Stimulated activated effector memory CD8-positive, alpha-beta T cell treated with anti-CD3 and anti-CD28 coated beads, Interleukin-12 subunit alpha, Interleukin-12 subunit beta, amount 100 ng/mL, for 72 hours (primary cell): ENCODE results near the gene MYRIP.

Source experiments
- ATAC-seq: fragments of 150-1000 bp; cut with Tn5 transposase; 2 replicates; pipeline ENCODE4 v1.10.0; 2021
- DNase-seq, 2 donors: peaks; one replicate each; pipeline ENCODE4 v3.0.0; 2021 to 2022; ENCODE audit warnings: low spot score in 2 of 2
- H3K27ac Mint-ChIP-seq: one replicate; pipeline ENCODE4 v1.8.0; 2022; ENCODE audit warnings: mild to moderate bottlenecking, mixed read lengths
- H3K36me3 Mint-ChIP-seq: one replicate; pipeline ENCODE4 v1.8.0; 2022; ENCODE audit warnings: mild to moderate bottlenecking, mixed read lengths
- H3K4me1 Mint-ChIP-seq: one replicate; pipeline ENCODE4 v1.8.0; 2022; ENCODE audit warnings: mixed read lengths
- H3K4me3 Mint-ChIP-seq: one replicate; pipeline ENCODE4 v1.8.0; 2022; ENCODE audit warnings: mild to moderate bottlenecking, mixed read lengths
- H3K9me3 Mint-ChIP-seq: one replicate; pipeline ENCODE4 v1.8.0; 2022; ENCODE audit warnings: mixed read lengths

MYRIP gene

GRCh38 chr3:39961230-39961629 is 151.8 kb downstream of the MYRIP start:
- H3K27ac Mint-ChIP-seq, result no peak overlapping the region
- no peaks in the 10 kb centered on the region for H3K4me1 Mint-ChIP-seq
- no peaks in the 10 kb centered on the region for H3K36me3 Mint-ChIP-seq
- DNase-seq (no peak), ATAC-seq (no peak)
- H3K4me3 Mint-ChIP-seq, result no peak overlapping the region
- H3K9me3 Mint-ChIP-seq, result peaks cover 4% of the 10 kb centered on the region

- DNase-seq (no peak), ATAC-seq (no peak)
- Mint-ChIP-seq H3K4me3 (no peak overlapping the region), H3K36me3 (no peaks in the 10 kb centered on the region), H3K9me3 (no peaks in the 10 kb centered on the region), H3K4me1 (no peaks in the 10 kb centered on the region), H3K27ac (no peak overlapping the region)
Measured at GRCh38 chr3:39962581-39962980, 153.2 kb downstream of the MYRIP start.

- DNase-seq (no peak), ATAC-seq (no peak)
- no peak overlapping the region for H3K4me3 Mint-ChIP-seq
- H3K4me1 Mint-ChIP-seq, result no peaks in the 10 kb centered on the region
- no peaks in the 10 kb centered on the region for H3K36me3 Mint-ChIP-seq
- no peak overlapping the region for H3K27ac Mint-ChIP-seq
- no peaks in the 10 kb centered on the region for H3K9me3 Mint-ChIP-seq
Measured at GRCh38 chr3:39965461-39965860, 156.1 kb downstream of the MYRIP start.

- no peaks in the 10 kb centered on the region for H3K4me1 Mint-ChIP-seq
- no peaks in the 10 kb centered on the region for H3K9me3 Mint-ChIP-seq
- H3K27ac Mint-ChIP-seq, result no peak overlapping the region
- ATAC-seq (no peak), DNase-seq (no peak)
- H3K36me3 Mint-ChIP-seq, result no peaks in the 10 kb centered on the region
- no peak overlapping the region for H3K4me3 Mint-ChIP-seq
Measured at GRCh38 chr3:39965997-39966396, 156.6 kb downstream of the MYRIP start.

GRCh38 chr3:39970982-39971381 is 161.6 kb downstream of the MYRIP start:
- H3K9me3 Mint-ChIP-seq, result no peaks in the 10 kb centered on the region
- ATAC-seq (no peak), DNase-seq (no peak)
- H3K27ac Mint-ChIP-seq, result no peak overlapping the region
- H3K36me3 Mint-ChIP-seq, result no peaks in the 10 kb centered on the region
- no peak overlapping the region for H3K4me3 Mint-ChIP-seq
- H3K4me1 Mint-ChIP-seq, result no peaks in the 10 kb centered on the region

- ATAC-seq, result no peak
- Mint-ChIP-seq H3K27ac (no peak overlapping the region), H3K4me1 (no peaks in the 10 kb centered on the region), H3K4me3 (no peak overlapping the region), H3K36me3 (no peaks in the 10 kb centered on the region), H3K9me3 (no peaks in the 10 kb centered on the region)
- no peak for DNase-seq
Measured at GRCh38 chr3:39971559-39972031, 162.2 kb downstream of the MYRIP start.

GRCh38 chr3:39972508-39972907 is 163.1 kb downstream of the MYRIP start:
- DNase-seq (no peak), ATAC-seq (no peak)
- Mint-ChIP-seq H3K36me3 (no peaks in the 10 kb centered on the region), H3K4me1 (no peaks in the 10 kb centered on the region), H3K27ac (no peak overlapping the region), H3K4me3 (no peak overlapping the region), H3K9me3 (no peaks in the 10 kb centered on the region)

GRCh38 chr3:39977058-39977794 is 167.8 kb downstream of the MYRIP start:
- no peaks in the 10 kb centered on the region for H3K4me1 Mint-ChIP-seq
- H3K27ac Mint-ChIP-seq, result no peak overlapping the region
- no peak for ATAC-seq
- no peak overlapping the region for H3K4me3 Mint-ChIP-seq
- no peaks in the 10 kb centered on the region for H3K9me3 Mint-ChIP-seq
- H3K36me3 Mint-ChIP-seq, result no peaks in the 10 kb centered on the region
- DNase-seq, result no peak

- no peak for ATAC-seq
- DNase-seq, result no peak
- Mint-ChIP-seq H3K9me3 (no peaks in the 10 kb centered on the region), H3K4me1 (no peaks in the 10 kb centered on the region), H3K4me3 (no peak overlapping the region), H3K27ac (no peak overlapping the region), H3K36me3 (no peaks in the 10 kb centered on the region)
Measured at GRCh38 chr3:39978308-39978707, 168.9 kb downstream of the MYRIP start.

GRCh38 chr3:39980058-39980457 is 170.6 kb downstream of the MYRIP start:
- DNase-seq (no peak), ATAC-seq (no peak)
- Mint-ChIP-seq H3K4me3 (no peak overlapping the region), H3K36me3 (no peaks in the 10 kb centered on the region), H3K4me1 (no peaks in the 10 kb centered on the region), H3K9me3 (no peaks in the 10 kb centered on the region), H3K27ac (no peak overlapping the region)

GRCh38 chr3:39980781-39981180 is 171.4 kb downstream of the MYRIP start:
- Mint-ChIP-seq H3K36me3 (no peaks in the 10 kb centered on the region), H3K9me3 (no peaks in the 10 kb centered on the region), H3K27ac (no peak overlapping the region), H3K4me3 (no peak overlapping the region), H3K4me1 (no peaks in the 10 kb centered on the region)
- ATAC-seq (no peak), DNase-seq (no peak)

- Mint-ChIP-seq H3K9me3 (peaks cover 2% of the 10 kb centered on the region), H3K4me3 (no peak overlapping the region), H3K4me1 (no peaks in the 10 kb centered on the region), H3K36me3 (no peaks in the 10 kb centered on the region), H3K27ac (no peak overlapping the region)
- ATAC-seq (no peak), DNase-seq (no peak)
Measured at GRCh38 chr3:39981547-39982184, 172.3 kb downstream of the MYRIP start.

- Mint-ChIP-seq H3K27ac (no peak overlapping the region), H3K36me3 (no peaks in the 10 kb centered on the region), H3K4me1 (no peaks in the 10 kb centered on the region), H3K9me3 (peaks cover 2% of the 10 kb centered on the region), H3K4me3 (no peak overlapping the region)
- ATAC-seq (no peak), DNase-seq (no peak)
Measured at GRCh38 chr3:39982665-39983357, 173.4 kb downstream of the MYRIP start.

GRCh38 chr3:39989746-39990145 is 180.3 kb downstream of the MYRIP start:
- ATAC-seq (no peak), DNase-seq (no peak)
- Mint-ChIP-seq H3K9me3 (peaks cover 8% of the 10 kb centered on the region), H3K4me3 (no peak overlapping the region), H3K4me1 (no peaks in the 10 kb centered on the region), H3K27ac (no peak overlapping the region), H3K36me3 (no peaks in the 10 kb centered on the region)

- no peak overlapping the region for H3K27ac Mint-ChIP-seq
- DNase-seq, result no peak
- no peak overlapping the region for H3K4me3 Mint-ChIP-seq
- peaks cover 12% of the 10 kb centered on the region for H3K9me3 Mint-ChIP-seq
- no peak for ATAC-seq
- H3K4me1 Mint-ChIP-seq, result no peaks in the 10 kb centered on the region
- H3K36me3 Mint-ChIP-seq, result no peaks in the 10 kb centered on the region
Measured at GRCh38 chr3:39990532-39990931, 181.1 kb downstream of the MYRIP start.

GRCh38 chr3:40008796-40009195 is 199.4 kb downstream of the MYRIP start:
- Mint-ChIP-seq H3K9me3 (no peaks in the 10 kb centered on the region), H3K36me3 (no peaks in the 10 kb centered on the region), H3K27ac (no peak overlapping the region), H3K4me1 (no peaks in the 10 kb centered on the region), H3K4me3 (no peak overlapping the region)
- no peak for ATAC-seq
- no peak for DNase-seq
